ENCODE measurements around the gene EHBP1L1. TPM values are rescaled to one million over a fixed set of nuclear protein-coding genes. Genes with fewer than 3 reads are reported as not detected.

The EHBP1L1 gene
- polyA plus RNA-seq, 1 donor from 2014 or later, result 18.3 TPM

- Histone ChIP-seq H3K9me3 (ENCODE audit: low read length) (no peaks in the 10 kb centered on the region), H3K9ac (ENCODE audit: low read length) (no peak overlapping the region), H3K4me2 (ENCODE audit: low read length) (no peak overlapping the region), H3F3A (ENCODE audit: insufficient read depth, low read length, poor library complexity, severe bottlenecking) (no peaks in the 10 kb centered on the region), H3K9me2 (ENCODE audit: insufficient read depth, low read length) (no peaks in the 10 kb centered on the region), H4K20me1 (ENCODE audit: insufficient read depth) (no peaks in the 10 kb centered on the region), H2AFZ (ENCODE audit: low read depth, low read length) (no peak overlapping the region), H3K4me3 (ENCODE audit: low read length) (no peak overlapping the region), H3K27me3 (ENCODE audit: insufficient read depth, low read depth, low read length) (no peaks in the 10 kb centered on the region), H3K36me3 (ENCODE audit: insufficient read depth, low read length) (no peaks in the 10 kb centered on the region), H3K79me2 (replicated peaks; ENCODE audit: insufficient read depth, low read length) (no peaks in the 10 kb centered on the region), H3K27ac (ENCODE audit: low read length) (no peak overlapping the region)
- TF ChIP-seq TAF1 (IDR thresholded peaks at IDR 0.05; ENCODE audit: low read depth) (no peak), EZH2 (IDR thresholded peaks at IDR 0.05; ENCODE audit: borderline replicate concordance, insufficient read depth, low read length, poor library complexity, severe bottlenecking) (no peak), SMC3 (conservative IDR thresholded peaks at IDR 0.05; ENCODE audit: poor library complexity) (no peak), RAD21 (conservative IDR thresholded peaks at IDR 0.05) (no peak), CTCF (IDR thresholded peaks at IDR 0.05; ENCODE audit: poor library complexity, severe bottlenecking) (no peak), POLR2AphosphoS5 (IDR thresholded peaks at IDR 0.05) (no peak), REST (IDR thresholded peaks at IDR 0.05; ENCODE audit: borderline replicate concordance) (no peak), EP300 (conservative IDR thresholded peaks at IDR 0.05; ENCODE audit: poor library complexity, severe bottlenecking) (no peak), MXI1 (conservative IDR thresholded peaks at IDR 0.05; ENCODE audit: poor library complexity, severe bottlenecking) (no peak)
Measured at GRCh38 chr11:65556470-65557279, 19.2 kb upstream of the EHBP1L1 start.

DNA sequence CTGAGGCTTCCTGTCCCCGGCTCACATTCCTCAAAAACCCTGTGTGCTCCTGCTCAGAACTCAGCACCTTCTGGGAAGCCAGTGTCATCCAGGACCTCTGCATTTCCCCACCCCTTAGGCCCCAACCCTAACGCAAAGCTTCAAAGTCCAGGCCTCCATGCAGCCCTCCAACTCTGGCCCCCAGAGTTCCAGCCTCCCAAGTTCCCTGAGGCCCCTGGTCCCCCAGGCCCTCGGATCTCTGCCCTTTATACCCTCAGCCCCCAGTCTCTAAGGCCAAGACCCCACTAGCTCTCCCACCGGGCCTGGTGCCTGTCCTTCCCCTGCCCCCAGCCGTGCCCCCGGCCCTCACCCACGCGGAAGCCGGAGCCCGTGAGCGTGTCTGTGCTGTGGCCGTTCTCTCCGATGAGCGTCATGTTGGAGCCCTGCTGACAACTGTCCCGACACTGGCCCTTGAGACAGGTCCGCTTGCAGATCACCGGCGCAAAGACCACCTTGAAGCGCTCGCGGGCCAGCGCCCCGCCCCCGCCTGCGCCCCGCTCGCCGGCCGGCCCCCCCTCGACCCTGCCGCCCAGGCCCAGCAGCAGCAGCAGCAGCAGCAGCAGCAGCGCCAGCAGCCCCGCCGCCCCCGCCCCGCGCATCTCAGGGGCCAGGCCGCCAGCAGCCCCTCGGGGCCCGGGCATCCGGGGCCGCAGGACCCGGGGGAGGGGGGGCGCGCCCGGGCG is 18.4 kb upstream of the EHBP1L1 start:
- no peak overlapping the region for H3K4me2 ChIP-seq (ENCODE audit: low read length)
- H4K20me1 ChIP-seq (ENCODE audit: insufficient read depth), result no peaks in the 10 kb centered on the region
- no peaks in the 10 kb centered on the region for H3K79me2 ChIP-seq (replicated peaks; ENCODE audit: insufficient read depth, low read length)
- H3K9me2 ChIP-seq (ENCODE audit: insufficient read depth, low read length), result no peaks in the 10 kb centered on the region
- H3K36me3 ChIP-seq (ENCODE audit: insufficient read depth, low read length), result no peaks in the 10 kb centered on the region
- H3K4me3 ChIP-seq (ENCODE audit: low read length), result peak overlapping the region; percentile 59
- H2AFZ ChIP-seq (ENCODE audit: low read depth, low read length), result no peak overlapping the region
- H3F3A ChIP-seq (ENCODE audit: insufficient read depth, low read length, poor library complexity, severe bottlenecking), result no peaks in the 10 kb centered on the region
- no peak overlapping the region for H3K27ac ChIP-seq (ENCODE audit: low read length)
- H3K9ac ChIP-seq (ENCODE audit: low read length), result peak overlapping the region; percentile 46
- H3K9me3 ChIP-seq (ENCODE audit: low read length), result no peaks in the 10 kb centered on the region
- no peak for TF ChIP-seq MXI1 (conservative IDR thresholded peaks at IDR 0.05; ENCODE audit: poor library complexity, severe bottlenecking)
- no peak for TF ChIP-seq SMC3 (conservative IDR thresholded peaks at IDR 0.05; ENCODE audit: poor library complexity)
- TF ChIP-seq POLR2AphosphoS5 (IDR thresholded peaks at IDR 0.05), result no peak
- TF ChIP-seq TAF1 (IDR thresholded peaks at IDR 0.05; ENCODE audit: low read depth), result no peak
- no peak for TF ChIP-seq REST (IDR thresholded peaks at IDR 0.05; ENCODE audit: borderline replicate concordance)
- no peak for TF ChIP-seq EP300 (conservative IDR thresholded peaks at IDR 0.05; ENCODE audit: poor library complexity, severe bottlenecking)
- TF ChIP-seq RAD21 (conservative IDR thresholded peaks at IDR 0.05), result no peak
- TF ChIP-seq EZH2 (IDR thresholded peaks at IDR 0.05; ENCODE audit: borderline replicate concordance, insufficient read depth, low read length, poor library complexity, severe bottlenecking), result no peak
- no peak for TF ChIP-seq CTCF (IDR thresholded peaks at IDR 0.05; ENCODE audit: poor library complexity, severe bottlenecking)
- no peaks in the 10 kb centered on the region for H3K27me3 ChIP-seq (ENCODE audit: insufficient read depth, low read depth, low read length)

All from neural cell (in vitro differentiated cells).